ENCODE measurements around the gene CDH24. TPM values are rescaled to one million over a fixed set of nuclear protein-coding genes. Genes with fewer than 3 reads are reported as not detected.

The CDH24 gene
- total and polyA plus RNA-seq, 10 donors: 1.3 to 9.4 (median 5.4) TPM

DNA sequence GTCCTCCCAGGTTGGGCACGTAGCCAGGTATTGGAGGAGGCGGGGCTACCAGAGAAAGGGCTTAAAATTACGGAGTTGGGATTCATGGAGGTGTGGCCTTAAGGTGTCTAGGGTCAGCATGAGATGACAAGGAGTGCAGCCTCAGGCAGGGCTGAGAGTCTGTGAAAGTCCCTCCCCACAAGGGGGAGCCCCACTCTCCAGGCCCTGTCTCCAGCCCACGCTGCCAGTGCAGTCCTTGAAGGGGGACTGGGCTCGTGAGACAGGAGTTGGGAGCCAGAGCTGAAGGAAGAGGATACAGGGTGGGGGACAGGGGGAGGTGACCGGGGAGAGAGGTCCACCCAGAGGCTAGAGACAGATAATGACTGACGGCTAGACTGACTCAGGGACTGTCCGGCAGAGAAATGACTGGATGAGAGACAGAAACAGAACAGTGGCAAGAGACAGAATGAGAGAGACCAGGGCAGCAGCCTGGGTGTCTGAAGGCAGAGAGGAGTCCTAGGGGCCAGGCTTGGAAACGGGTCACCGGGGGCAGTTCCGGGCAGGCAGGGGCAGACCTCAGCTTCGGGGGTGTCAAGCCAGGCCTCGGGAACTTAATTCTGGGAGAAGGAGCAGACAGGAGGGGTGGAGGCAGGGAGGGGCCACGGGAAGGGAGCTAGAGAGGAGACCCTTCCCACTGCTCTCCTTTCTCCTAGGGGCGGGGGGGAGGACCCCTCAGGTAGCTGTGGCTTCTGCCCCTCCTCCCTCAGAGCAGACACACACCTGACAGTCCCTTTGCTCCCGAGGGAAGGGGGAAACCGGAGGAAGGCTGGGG, 970 bp downstream of the CDH24 start:
- Histone ChIP-seq H3K4me1 (peaks cover 13 to 30% (median 22%) of the 10 kb centered on the region in 6 donors), H3K27me3 (replicated peaks in 1 of 7) (peaks cover 0 to 8% (median 0%) of the 10 kb centered on the region in 7 donors), H3K9me3 (no peaks in the 10 kb centered on the region), H3K27ac (peak overlapping the region in 2 of 8 donors; percentile 30), H3K36me3 (peaks cover 10 to 33% (median 30%) of the 10 kb centered on the region in 6 donors), H3K4me3 (peak overlapping the region in 6 of 8 donors; percentile 60 to 91 (median 79))
- no peak for TF ChIP-seq POLR2A (IDR thresholded peaks at IDR 0.05)
- peak in 1 of 3 donors; percentile 34 for TF ChIP-seq POLR2AphosphoS5 (IDR thresholded peaks at IDR 0.05)
- TF ChIP-seq, protein P1, sequence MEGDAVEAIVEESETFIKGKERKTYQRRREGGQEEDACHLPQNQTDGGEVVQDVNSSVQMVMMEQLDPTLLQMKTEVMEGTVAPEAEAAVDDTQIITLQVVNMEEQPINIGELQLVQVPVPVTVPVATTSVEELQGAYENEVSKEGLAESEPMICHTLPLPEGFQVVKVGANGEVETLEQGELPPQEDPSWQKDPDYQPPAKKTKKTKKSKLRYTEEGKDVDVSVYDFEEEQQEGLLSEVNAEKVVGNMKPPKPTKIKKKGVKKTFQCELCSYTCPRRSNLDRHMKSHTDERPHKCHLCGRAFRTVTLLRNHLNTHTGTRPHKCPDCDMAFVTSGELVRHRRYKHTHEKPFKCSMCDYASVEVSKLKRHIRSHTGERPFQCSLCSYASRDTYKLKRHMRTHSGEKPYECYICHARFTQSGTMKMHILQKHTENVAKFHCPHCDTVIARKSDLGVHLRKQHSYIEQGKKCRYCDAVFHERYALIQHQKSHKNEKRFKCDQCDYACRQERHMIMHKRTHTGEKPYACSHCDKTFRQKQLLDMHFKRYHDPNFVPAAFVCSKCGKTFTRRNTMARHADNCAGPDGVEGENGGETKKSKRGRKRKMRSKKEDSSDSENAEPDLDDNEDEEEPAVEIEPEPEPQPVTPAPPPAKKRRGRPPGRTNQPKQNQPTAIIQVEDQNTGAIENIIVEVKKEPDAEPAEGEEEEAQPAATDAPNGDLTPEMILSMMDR (IDR thresholded peaks at IDR 0.05 in 8 of 11, conservative IDR thresholded peaks at IDR 0.05 in 3 of 11): peak in 10 of 11 experiments; percentile 32 to 82 (median 70)
- intact Hi-C loops (cut with DNase I; ENCODE audit: low total_unique reads): no loop called here
- DNase-seq: peak; percentile 91
- WGBS, 5 donors: 7 to 14% (median 10%) methylated on average over 17 of the region's 17 CpGs

DNA sequence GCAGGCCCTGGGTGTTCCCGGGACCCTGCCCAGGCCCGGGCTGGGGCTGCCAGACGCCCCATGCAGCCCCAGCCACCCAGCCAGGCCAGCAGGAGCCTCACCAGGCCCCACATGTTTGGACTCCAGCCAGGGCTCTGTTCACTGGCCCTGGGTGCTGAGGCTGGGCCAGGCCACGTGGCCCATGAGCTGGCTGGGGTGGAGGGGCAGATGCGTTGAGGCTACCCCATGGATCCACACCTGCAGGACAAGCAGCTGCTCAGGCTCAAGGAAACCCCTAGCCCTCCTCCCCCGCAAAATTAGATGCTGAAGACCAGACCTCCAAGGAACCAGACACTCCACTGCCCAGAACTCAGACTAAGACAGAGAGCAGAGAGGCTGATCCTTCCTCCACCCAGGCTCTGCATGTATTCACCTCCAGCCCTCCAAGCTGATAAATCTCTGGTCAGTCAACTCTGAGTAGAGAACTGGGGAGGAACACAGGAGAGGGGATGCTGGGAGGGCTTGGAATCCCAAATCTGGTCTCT, 1.6 kb downstream of the CDH24 start:
- TF ChIP-seq POLR2A (IDR thresholded peaks at IDR 0.05): no peak
- H3K36me3 ChIP-seq: peaks cover 5 to 26% (median 23%) of the 10 kb centered on the region in 6 donors
- H3K27me3 ChIP-seq (replicated peaks in 1 of 7): peaks cover 0 to 8% (median 0%) of the 10 kb centered on the region in 7 donors
- no peak for DNase-seq
- H3K4me1 ChIP-seq: peaks cover 13 to 30% (median 22%) of the 10 kb centered on the region in 6 donors
- no peak overlapping the region for H3K27ac ChIP-seq
- WGBS, 5 donors: 77 to 98% (median 86%) methylated on average over 4 to 6 of the region's 6 CpGs
- no peaks in the 10 kb centered on the region for H3K9me3 ChIP-seq
- intact Hi-C loops (cut with DNase I; ENCODE audit: low total_unique reads): no loop called here
- no peak overlapping the region for H3K4me3 ChIP-seq

DNA sequence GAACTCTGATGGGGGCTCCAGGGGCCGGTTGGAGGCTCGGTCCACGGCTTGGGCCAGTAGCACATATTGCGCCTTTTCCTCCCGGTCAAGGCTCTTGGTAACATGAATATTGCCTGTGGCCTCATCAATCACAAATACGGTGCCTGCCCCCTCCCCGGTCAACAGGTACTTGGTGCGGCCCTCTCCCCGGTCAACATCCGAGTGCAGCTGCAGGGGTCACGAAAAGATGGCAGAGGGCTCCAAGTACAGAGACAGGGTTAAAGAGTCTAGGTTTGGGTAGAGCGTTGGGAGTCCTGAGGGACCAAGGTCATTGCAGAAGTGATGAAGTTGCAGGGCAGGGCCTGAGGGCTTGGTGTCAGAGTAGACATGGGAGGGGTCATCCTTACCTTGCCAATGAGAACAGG, 2.2 kb downstream of the CDH24 start:
- DNase-seq: no peak
- WGBS, 5 donors: 94 to 97% (median 96%) methylated on average over 12 of the region's 12 CpGs
- Histone ChIP-seq H3K27ac (no peak overlapping the region), H3K4me1 (peaks cover 13 to 30% (median 22%) of the 10 kb centered on the region in 6 donors), H3K36me3 (peaks cover 0 to 21% (median 18%) of the 10 kb centered on the region in 6 donors), H3K27me3 (replicated peaks in 1 of 7) (peaks cover 0 to 8% (median 0%) of the 10 kb centered on the region in 7 donors), H3K9me3 (no peaks in the 10 kb centered on the region), H3K4me3 (no peak overlapping the region)
- intact Hi-C loops (cut with DNase I; ENCODE audit: low total_unique reads): no loop called here
- no peak for TF ChIP-seq POLR2A (IDR thresholded peaks at IDR 0.05)
- TF ChIP-seq, protein P1 (IDR thresholded peaks at IDR 0.05 in 8 of 11, conservative IDR thresholded peaks at IDR 0.05 in 3 of 11): peak in 1 of 11 experiments; percentile 2

DNA sequence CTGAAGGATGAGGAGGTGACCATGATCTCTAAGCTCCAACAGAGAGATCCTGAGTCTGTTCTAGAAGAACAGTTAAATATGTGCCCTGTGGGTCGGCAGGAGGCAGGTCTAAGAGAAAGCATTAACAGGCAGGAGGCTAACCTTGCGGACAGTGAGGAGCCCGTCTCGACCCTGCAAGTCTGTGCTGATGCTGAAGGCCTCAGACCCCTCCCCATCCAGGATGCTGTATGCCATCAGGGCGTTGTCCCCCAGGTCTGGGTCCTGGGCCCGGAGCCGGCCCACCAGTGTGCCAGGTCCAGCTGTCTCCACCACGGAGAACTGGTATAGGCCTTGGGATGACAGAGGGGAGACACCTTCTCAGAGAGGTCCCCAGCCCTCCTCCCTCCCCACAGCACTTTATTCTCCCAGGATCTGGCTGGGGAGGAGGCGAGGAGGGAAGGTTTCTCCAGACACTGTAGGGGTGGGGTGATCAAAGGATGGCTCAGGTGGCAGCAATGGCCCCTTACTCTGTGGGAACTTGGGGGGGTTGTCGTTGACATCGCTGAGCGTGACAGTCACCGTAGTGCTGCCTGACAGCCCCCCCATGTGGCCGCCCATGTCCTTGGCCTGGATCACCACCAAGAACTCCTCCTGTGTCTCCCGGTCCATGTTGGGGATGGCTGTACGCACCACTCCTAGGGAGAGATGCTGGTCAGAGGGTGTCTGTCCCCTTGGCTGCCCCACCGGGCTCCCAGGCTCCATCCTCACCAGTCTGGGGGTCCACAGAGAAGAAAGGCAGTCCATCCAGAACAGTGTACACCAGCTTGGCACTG, 3.1 kb downstream of the CDH24 start:
- Histone ChIP-seq H3K4me1 (peaks cover 13 to 30% (median 22%) of the 10 kb centered on the region in 6 donors), H3K36me3 (peaks cover 0 to 11% (median 9%) of the 10 kb centered on the region in 6 donors), H3K9me3 (no peaks in the 10 kb centered on the region), H3K4me3 (no peak overlapping the region), H3K27ac (no peak overlapping the region), H3K27me3 (replicated peaks in 1 of 7) (peaks cover 0 to 8% (median 0%) of the 10 kb centered on the region in 7 donors)
- intact Hi-C loops (cut with DNase I; ENCODE audit: low total_unique reads): no loop called here
- 49 to 87% (median 75%) methylated on average over 5 to 17 of the region's 17 CpGs for WGBS, 5 donors
- TF ChIP-seq POLR2AphosphoS5 (IDR thresholded peaks at IDR 0.05): no peak
- TF ChIP-seq, protein P1 (IDR thresholded peaks at IDR 0.05 in 8 of 11, conservative IDR thresholded peaks at IDR 0.05 in 3 of 11): peak in 3 of 11 experiments; percentile 15 to 27 (median 22)
- DNase-seq: no peak

Measured in spleen (tissue), 11 donors.